HG03159 (cell line): Measurements from ENCODE around the gene CCR5AS.
"Not testable (repeated sequence)": the region's sequence is repeated elsewhere in the genome, so short reads cannot be mapped to it uniquely, and the experiment has no call there.

Experiments used
- ATAC-seq: cut with Tn5 transposase; IDR thresholded peaks from one replicate; pipeline ENCODE4 v1.9.1; 2021; ENCODE audit warnings: mild to moderate bottlenecking, moderate library complexity; ENCODE audit not compliant: unreplicated experiment

Gene CCR5AS

GRCh38 chr3:46406443-46406787 is 451 bp downstream of the CCR5AS start:
- ATAC-seq = no peak

- ATAC-seq = no peak
Measured at GRCh38 chr3:46405301-46406019, 1.4 kb downstream of the CCR5AS start.

GRCh38 chr3:46402902-46403301 is 4.0 kb downstream of the CCR5AS start:
- ATAC-seq = not testable (repeated sequence)

DNA sequence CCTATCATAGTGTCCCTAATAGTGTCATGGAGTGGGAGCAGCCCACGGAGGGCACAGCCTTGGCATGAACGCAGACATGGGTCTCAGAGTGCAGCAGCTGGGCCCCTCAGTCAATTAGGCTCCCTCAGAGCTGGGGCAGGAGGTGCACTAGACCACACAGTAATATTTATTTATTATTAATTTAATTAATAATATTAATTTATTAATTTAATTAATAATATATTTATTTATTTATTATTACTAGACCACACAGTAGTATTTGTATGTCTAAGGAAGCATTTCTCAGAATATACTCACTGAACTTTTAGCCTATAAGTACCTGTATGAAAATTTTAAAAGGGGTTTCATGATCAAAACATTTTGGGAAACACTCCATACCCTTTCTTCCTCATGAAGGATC is 5.3 kb downstream of the CCR5AS start:
- ATAC-seq = no peak

DNA sequence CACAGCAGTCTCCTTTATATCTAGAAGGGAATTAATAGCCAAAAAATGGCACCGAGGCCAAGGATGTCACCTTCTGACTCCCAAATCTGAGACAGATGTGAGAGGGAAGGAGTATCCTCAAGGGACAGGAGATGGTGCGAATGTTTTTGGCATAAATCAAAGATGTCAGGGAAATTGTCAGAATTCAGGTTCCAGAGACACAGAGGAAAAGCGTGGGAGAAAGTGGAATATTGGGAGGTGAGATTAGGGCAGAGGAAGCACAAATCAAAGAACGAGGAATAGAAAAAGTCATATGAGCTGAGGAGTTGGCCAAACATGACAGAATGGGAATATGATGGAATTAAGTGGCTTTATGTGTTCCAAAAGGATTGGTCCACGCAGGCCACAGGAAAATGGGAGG is 6.0 kb downstream of the CCR5AS start:
- ATAC-seq = no peak

DNA sequence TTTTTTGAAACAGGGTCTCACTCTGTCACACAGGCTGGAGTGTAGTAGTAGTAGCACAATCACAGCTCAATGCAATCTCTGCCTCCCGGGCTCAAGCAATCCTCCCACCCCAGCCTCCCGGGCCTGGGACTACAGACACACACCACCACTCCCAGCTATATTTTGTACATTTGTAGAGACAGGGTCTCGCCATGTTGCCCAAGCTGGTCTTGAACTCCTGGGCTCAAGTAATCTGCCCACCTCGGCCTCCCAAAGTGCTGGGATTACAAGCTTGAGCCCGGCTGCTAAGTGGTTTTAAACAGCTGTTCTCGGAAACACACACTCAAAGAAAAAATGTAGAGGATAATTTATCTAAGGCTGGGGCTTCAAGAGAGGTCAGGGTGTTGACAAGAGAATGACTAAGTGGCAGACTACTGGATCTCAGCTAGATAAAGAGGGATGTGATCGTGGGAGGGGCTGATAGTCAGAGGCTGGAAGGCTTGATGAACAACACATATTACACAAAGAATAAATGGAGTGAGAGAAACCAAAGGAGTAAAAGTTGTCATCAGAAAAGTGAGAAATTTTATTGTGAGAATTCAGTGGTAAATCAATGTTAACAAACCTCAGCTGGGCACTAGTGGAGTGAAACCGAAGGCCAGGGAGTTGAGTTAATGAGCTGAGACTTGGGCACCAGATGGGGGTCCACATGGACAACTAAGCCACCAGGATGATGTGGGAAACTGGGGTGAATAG is 6.7 kb downstream of the CCR5AS start:
- no peak for ATAC-seq

DNA sequence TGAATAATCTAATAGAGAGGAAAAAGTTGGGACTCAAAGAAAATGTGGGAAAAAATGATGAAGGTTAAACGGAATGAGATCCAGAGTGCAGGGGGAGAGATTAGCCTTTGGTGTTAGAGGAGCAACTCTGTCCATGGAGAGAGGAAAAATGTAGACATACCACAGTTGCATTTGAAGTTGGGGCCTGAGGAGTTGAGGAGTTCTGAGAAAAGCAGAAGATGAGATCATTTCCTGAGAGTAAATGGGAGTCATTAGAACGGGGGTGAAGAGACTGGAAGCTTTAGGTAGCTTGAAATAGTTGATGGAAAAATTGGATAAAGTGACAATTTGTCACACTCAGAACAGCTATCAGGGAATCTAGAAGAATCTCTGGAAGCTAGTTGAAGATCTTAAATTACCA is 7.3 kb downstream of the CCR5AS start:
- no peak for ATAC-seq

DNA sequence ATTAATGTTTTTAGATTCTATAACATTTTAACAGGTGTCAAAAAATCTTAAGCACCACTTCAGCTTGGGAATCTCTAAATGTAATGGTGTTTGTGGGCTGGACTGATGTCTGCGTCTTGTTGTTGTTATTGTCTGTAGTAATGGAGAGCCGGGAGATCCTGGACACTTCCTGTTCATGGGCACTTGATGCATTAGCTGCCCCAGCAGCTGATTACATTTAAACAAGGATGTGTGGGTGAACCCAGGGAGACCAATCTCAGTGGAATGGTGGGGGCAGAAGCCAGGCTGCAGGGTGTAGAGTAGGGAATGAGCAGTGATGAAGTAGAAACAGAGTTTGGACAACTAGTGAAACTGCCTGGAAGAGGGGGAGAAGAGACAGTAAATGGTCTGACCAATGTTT is 7.8 kb downstream of the CCR5AS start:
- no peak for ATAC-seq

- ATAC-seq = no peak
Measured at GRCh38 chr3:46398186-46398955, 8.5 kb downstream of the CCR5AS start.

DNA sequence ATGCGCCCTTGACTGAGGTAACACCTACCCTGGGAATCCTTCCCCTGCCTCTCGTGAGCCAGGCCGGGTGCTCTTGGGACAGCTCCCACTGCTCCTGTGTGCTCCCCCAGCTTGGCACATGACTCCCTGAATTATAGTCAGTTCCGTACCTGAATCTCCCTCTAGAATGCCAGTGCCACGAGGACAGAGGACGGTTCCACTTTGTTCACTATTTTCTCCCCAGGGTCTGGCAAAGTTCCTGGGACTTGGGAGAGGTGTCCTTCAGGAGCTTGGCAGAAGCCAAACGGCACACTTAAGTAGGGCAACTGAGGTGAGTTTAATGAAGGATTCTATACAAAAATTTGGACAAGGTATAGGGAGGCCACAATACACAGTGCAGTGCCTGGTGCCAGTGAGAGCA is 9.8 kb downstream of the CCR5AS start:
- no peak for ATAC-seq

- ATAC-seq = no peak
Measured at GRCh38 chr3:46395766-46396530, 10.9 kb downstream of the CCR5AS start.

- no peak for ATAC-seq
Measured at GRCh38 chr3:46395210-46395661, 11.6 kb downstream of the CCR5AS start.

DNA sequence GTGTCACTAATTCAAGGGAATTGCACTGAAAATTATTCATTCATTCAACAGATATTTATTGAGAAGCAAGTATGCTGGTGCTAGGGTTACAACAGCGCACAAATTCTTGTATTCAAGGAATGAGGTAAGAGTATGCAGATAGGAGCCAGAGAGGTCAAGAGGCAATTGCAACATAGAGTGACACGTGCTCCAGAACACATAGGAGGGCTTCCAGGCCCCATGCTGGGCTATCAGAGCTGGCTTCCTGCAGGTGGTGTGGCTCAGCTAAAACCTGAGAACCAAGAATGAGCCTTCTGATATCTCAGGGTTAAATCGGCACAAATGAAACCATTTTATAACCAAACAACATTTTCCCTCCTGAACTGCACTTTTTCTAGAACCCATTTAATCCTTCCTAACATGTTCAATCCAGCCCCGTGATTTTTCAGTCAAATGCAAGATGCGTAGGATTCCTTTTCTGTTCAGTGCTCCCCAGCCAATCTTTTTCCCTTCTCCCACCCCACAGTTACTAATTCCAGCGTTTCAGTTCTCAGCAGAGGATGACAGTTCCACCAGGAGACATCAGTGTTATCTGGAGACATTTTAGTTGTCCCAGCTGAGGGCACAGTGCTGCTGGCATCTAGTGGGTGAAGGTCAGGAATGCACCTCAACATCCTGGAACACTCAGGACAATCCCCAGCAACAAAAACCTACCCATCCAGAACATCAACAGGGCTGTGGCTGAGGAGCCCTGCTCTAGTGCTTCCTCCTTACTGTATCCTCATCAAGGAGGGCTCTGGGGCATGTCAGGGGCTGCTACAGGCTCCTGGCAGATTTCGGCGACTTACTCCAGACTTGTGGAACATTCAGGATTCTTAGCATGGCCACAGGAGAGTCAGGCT is 13.1 kb downstream of the CCR5AS start:
- no peak for ATAC-seq

DNA sequence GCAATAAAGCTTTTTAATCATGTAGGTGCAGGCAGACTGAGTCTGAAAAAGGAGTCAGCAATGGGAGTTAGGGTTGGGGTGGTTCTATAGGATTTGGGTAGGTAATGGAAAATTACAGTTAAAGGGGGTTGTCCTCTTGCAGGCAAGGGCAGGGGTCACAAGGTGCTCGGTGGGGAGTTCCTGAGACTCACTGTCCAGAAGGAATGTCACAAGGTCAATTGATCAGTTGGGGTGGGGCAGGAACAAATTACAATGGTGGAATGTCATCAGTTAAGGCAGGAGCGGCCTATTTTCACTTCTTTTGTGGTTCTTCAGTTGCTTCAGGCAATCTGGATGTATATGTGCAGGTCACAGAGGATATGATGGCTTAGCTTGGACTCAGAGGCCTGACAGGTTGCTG is 13.9 kb downstream of the CCR5AS start:
- ATAC-seq = no peak

DNA sequence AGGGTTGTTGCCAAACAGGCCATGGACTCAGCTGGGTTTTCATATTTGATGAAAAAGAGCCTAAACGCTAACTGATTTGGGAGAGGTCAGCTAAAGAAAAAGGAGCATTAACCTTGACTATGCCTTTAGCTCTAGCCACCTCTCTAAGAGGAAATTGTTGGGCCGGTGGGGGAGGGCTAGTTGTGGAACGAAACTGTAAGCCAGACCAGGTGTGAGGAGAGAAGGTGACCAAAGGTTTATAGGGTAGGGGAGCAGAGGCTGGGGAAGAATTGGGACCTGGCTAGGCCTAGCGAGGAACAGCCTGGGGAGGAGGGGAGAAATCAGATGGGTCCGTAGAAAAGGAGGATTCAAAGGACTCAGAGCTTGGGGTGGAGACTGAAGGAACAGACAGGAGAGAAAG is 15.3 kb downstream of the CCR5AS start:
- ATAC-seq = not testable (repeated sequence)

GRCh38 chr3:46389306-46389705 is 17.6 kb downstream of the CCR5AS start:
- ATAC-seq = no peak

DNA sequence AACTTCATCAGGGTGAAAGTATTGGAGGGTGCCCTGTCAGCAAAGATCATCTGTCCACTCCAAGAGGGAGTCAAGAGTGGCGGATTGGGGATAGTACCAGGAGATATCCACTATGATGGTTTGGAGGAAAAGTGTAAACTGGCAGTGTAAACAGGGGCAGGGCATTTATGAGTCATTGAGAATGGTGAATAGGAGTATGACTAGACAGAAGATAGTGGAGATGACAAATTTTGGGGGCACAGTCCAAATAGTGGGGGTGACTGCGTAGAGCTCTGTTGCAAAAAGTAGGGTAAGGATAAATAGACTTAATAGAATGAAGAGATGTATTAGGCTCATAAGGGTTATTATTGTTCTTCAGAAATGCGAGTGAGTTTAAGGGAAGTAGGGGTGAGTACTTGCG is 18.0 kb downstream of the CCR5AS start:
- not testable (repeated sequence) for ATAC-seq

GRCh38 chr3:46386205-46386604 is 20.7 kb downstream of the CCR5AS start:
- ATAC-seq = no peak

GRCh38 chr3:46383951-46384330 is 22.9 kb downstream of the CCR5AS start:
- no peak for ATAC-seq
